Testis (tissue), 2 donors: ENCODE measurements around the gene HOXA10.

Source experiments
- POLR2A ChIP-seq: fragments of 450-650 bp; IDR thresholded peaks from one replicate; pipeline ENCODE4 v1.6.1; 2017; ENCODE audit warnings: antibody characterized with exemption, mild to moderate bottlenecking, moderate library complexity
- TF ChIP-seq, protein P1 (sequence below), 3 experiments: fragments of 450-650 bp in 2 of 3; fragments of 200-600 bp in 1 of 3; sonication (generic) in 1 of 3; IDR thresholded peaks; one replicate each; pipeline ENCODE4 v1.5.1; 2016 to 2019; ENCODE audit warnings: antibody characterized with exemption in 3 of 3, mild to moderate bottlenecking in 2 of 3, moderate library complexity in 1 of 3

DNA sequence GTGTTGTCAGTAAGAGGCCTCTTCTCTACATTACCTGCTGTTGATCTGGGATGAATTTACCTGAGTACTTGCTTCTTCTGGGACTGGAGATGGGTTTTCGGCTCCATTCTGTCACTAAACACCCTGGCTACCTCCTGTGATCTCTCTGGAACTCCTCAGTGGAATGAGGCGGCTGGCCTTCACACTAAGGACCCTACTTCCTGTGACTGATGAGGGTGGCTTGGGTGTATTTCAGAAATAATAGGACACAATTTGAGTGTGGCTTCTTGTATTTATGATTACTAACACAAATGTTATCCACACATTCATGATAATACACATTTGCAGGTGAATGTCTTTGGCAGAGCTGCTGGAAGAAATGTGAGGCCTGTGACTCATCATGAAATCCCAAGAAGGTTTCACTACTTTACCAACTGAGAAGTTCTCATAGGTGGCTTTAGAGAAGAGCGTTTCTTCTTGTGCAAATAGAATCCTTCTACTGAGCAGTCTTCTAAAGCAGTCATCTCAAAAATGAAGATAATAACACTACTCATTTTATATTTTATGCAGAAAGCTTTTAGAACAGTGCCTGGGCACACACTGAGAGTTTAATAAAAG lies 47.2 kb upstream of the HOXA10 start:
- TF ChIP-seq, protein P1, sequence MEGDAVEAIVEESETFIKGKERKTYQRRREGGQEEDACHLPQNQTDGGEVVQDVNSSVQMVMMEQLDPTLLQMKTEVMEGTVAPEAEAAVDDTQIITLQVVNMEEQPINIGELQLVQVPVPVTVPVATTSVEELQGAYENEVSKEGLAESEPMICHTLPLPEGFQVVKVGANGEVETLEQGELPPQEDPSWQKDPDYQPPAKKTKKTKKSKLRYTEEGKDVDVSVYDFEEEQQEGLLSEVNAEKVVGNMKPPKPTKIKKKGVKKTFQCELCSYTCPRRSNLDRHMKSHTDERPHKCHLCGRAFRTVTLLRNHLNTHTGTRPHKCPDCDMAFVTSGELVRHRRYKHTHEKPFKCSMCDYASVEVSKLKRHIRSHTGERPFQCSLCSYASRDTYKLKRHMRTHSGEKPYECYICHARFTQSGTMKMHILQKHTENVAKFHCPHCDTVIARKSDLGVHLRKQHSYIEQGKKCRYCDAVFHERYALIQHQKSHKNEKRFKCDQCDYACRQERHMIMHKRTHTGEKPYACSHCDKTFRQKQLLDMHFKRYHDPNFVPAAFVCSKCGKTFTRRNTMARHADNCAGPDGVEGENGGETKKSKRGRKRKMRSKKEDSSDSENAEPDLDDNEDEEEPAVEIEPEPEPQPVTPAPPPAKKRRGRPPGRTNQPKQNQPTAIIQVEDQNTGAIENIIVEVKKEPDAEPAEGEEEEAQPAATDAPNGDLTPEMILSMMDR (IDR thresholded peaks at IDR 0.05): no peak
- TF ChIP-seq POLR2A: no peak
